ENCODE results near the gene MAP3K2. TPM values are rescaled to one million over a fixed set of nuclear protein-coding genes. Genes with fewer than 3 reads are reported as not detected.

Gene MAP3K2
- total and polyA plus RNA-seq, 2 of the 8 experiments (the other 6 are each of a cell fraction or from before 2014, with no cell fraction given): 2.0 to 23.2 TPM

GRCh38 chr2:127313406-127313805 is 74.4 kb downstream of the MAP3K2 start:
- ChIA-PET POLR2A (ENCODE audit: partially characterized antibody) (no interaction called here), CTCF (ENCODE audit: partially characterized antibody) (interaction anchor here (1.0 to 3.0 kb wide), 3 partner anchors 11 to 246 kb away, joined by 3 to 9 read pairs (median 9); no protein-coding TSS in a partner anchor)
- Histone ChIP-seq H3K14ac (ENCODE audit: insufficient read length) (no peak overlapping the region), H2AFZ (ENCODE audit: low read length) (no peak overlapping the region), H2BK20ac (ENCODE audit: low read length) (no peak overlapping the region), H3K4me3 (ENCODE audit: extremely low read depth in 1 of 4, insufficient read depth in 2 of 4, low read depth in 3 of 4, low read length in 4 of 4) (no peak overlapping the region), H3K27ac (ENCODE audit: low read depth, low read length) (no peak overlapping the region), H3K23me2 (ENCODE audit: low read depth, low read length) (no peaks in the 10 kb centered on the region), H3K79me2 (ENCODE audit: control insufficient read depth in 1 of 2, insufficient read depth in 2 of 2, low read length in 2 of 2) (no peaks in the 10 kb centered on the region), H2AK5ac (ENCODE audit: low read depth, low read length) (no peak overlapping the region), H3K27me3 (replicated peaks in 1 of 4; ENCODE audit: control insufficient read depth in 3 of 4, extremely low read depth in 1 of 4, insufficient read depth in 3 of 4, low read length in 3 of 4) (no peaks in the 10 kb centered on the region), H3K4ac (replicated peaks; ENCODE audit: insufficient read length, low read depth, low read length) (no peak overlapping the region), H2BK5ac (ENCODE audit: low read depth, low read length) (no peak overlapping the region), H3K18ac (ENCODE audit: extremely low read depth, low read length) (no peak overlapping the region), H3K23ac (ENCODE audit: insufficient read length) (no peak overlapping the region), H4K91ac (replicated peaks; ENCODE audit: insufficient read length, low read length) (no peak overlapping the region), H3K9ac (replicated peaks in 1 of 4; ENCODE audit: extremely low read depth in 1 of 4, low read depth in 3 of 4, low read length in 3 of 4) (no peak overlapping the region), H3K56ac (replicated peaks; ENCODE audit: insufficient read length, low read depth, low read length) (no peak overlapping the region), H3K4me2 (ENCODE audit: insufficient read depth in 1 of 2, low read depth in 2 of 2, low read length in 2 of 2) (no peak overlapping the region), H3K4me1 (replicated peaks in 1 of 4; ENCODE audit: control insufficient read depth in 3 of 4, insufficient read depth in 4 of 4, low read length in 3 of 4) (no peaks in the 10 kb centered on the region), H3K9me3 (ENCODE audit: insufficient read depth in 2 of 2, low read depth in 1 of 2, low read length in 1 of 2) (no peaks in the 10 kb centered on the region), H2BK120ac (replicated peaks; ENCODE audit: low read depth, low read length) (no peak overlapping the region), H4K8ac (ENCODE audit: extremely low read depth, insufficient read depth, low read length) (no peak overlapping the region), H2BK15ac (ENCODE audit: low read length) (no peak overlapping the region), H3K79me1 (ENCODE audit: low read depth, low read length) (no peaks in the 10 kb centered on the region), H4K5ac (ENCODE audit: insufficient read length, low read depth, low read length) (no peak overlapping the region), H4K20me1 (replicated peaks in 1 of 2; ENCODE audit: control insufficient read depth in 1 of 2, insufficient read depth in 2 of 2, low read length in 2 of 2) (no peaks in the 10 kb centered on the region), H2BK12ac (ENCODE audit: low read depth, low read length) (no peak overlapping the region), H3K36me3 (ENCODE audit: control insufficient read depth in 2 of 4, insufficient read depth in 4 of 4, low read length in 3 of 4) (peaks cover 0 to 35% (median 7%) of the 10 kb centered on the region in 4 experiments; a peak in 6 of 8 replicates)
- FAIRE-seq (no peak), DNase-seq (ENCODE audit: low read depth in 1 of 2, low spot score in 2 of 2) (no peak)
- 83% methylated on average over 3 of the region's 3 CpGs; no CpG with 5 or more reads in 1 of the 2 experiments for WGBS, 2 experiments (ENCODE audit: extremely low coverage in 1 of 2, insufficient coverage in 1 of 2, insufficient read length in 1 of 2, insufficient replicate concordance in 2 of 2, low coverage in 1 of 2, low lambda C conversion rate in 2 of 2, missing lambda C conversion rate in 1 of 2)
- TF ChIP-seq KDM4A (IDR thresholded peaks at IDR 0.05; ENCODE audit: low read depth, low read length, severe bottlenecking) (no peak), SIX5 (IDR thresholded peaks at IDR 0.05; ENCODE audit: low read depth, low read length) (no peak), GTF2F1 (IDR thresholded peaks at IDR 0.05; ENCODE audit: borderline replicate concordance, low read depth, low read length) (no peak), USF2 (IDR thresholded peaks at IDR 0.05; ENCODE audit: low read length) (no peak), CHD1 (IDR thresholded peaks at IDR 0.05; ENCODE audit: low read depth, low read length) (no peak), TCF12 (IDR thresholded peaks at IDR 0.05; ENCODE audit: low read depth, low read length) (no peak), RBBP5 (IDR thresholded peaks at IDR 0.05; ENCODE audit: borderline replicate concordance, low read depth, low read length) (no peak), EP300 (IDR thresholded peaks at IDR 0.05; ENCODE audit: borderline replicate concordance in 1 of 2, low read depth in 2 of 2, low read length in 2 of 2) (no peak), MAX (IDR thresholded peaks at IDR 0.05) (no peak), HDAC6 (IDR thresholded peaks at IDR 0.05; ENCODE audit: low read depth, low read length) (no peak), SAP30 (IDR thresholded peaks at IDR 0.05; ENCODE audit: insufficient read depth, insufficient replicate concordance, low read length) (no peak)
- TF ChIP-seq, protein P1, sequence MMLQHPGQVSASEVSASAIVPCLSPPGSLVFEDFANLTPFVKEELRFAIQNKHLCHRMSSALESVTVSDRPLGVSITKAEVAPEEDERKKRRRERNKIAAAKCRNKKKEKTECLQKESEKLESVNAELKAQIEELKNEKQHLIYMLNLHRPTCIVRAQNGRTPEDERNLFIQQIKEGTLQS (IDR thresholded peaks at IDR 0.05; ENCODE audit: insufficient read depth, low read depth, low read length): no peak
